ENCODE measurements around the gene CNTNAP2.

GRCh38 chr7:147071536-147071935 is 954.9 kb downstream of the CNTNAP2 start:
- no peak for TF ChIP-seq POLR2A (IDR thresholded peaks at IDR 0.05; ENCODE audit: low read length)
- TF ChIP-seq GATA1 (IDR thresholded peaks at IDR 0.05; ENCODE audit: low read depth, low read length), result no peak
